HCT116 (cell line): ENCODE data around the gene PIK3R2. TPM values are rescaled to one million over a fixed set of nuclear protein-coding genes. Genes with fewer than 3 reads are reported as not detected.

Experiments
- ATAC-seq: fragments of 200-7000 bp; cut with Tn5 transposase; 2 replicates; pipeline ENCODE4 v1.9.1; 2020; ENCODE audit warnings: mild to moderate bottlenecking, moderate library complexity
- BruUV-seq: library from RNA; stranded (reverse); fragments of 400-500 nt; replicated peaks from 2 replicates; lab custom pipeline; 2021; lab: Mats Ljungman, UMichigan
- CTCF ChIA-PET: fragments of 300-600 bp; sonication (Branson Sonifier 250); formaldehyde crosslinking; loops from one replicate; lab custom pipeline; 2021; ENCODE audit warnings: antibody characterized with exemption; lab: Charles Lee
- POLR2A ChIA-PET: fragments of 300-600, 350-600 bp; sonication (Branson Sonifier 250); formaldehyde crosslinking; loops from one replicate; lab custom pipeline; 2021; ENCODE audit warnings: antibody characterized with exemption; lab: Charles Lee
- RAD21 ChIA-PET, 2 experiments: fragments of 300-600 bp; sonication (Branson Sonifier 250); formaldehyde crosslinking; loops; one replicate each; lab custom pipeline; 2023; ENCODE audit warnings: low total read pairs in 2 of 2; ENCODE audit not compliant: uncharacterized antibody in 2 of 2, unreplicated experiment in 2 of 2, low non-redundant PET in 1 of 2; lab: Charles Lee
- DNase-seq: peaks from one replicate; pipeline ENCODE4 v3.0.0-alpha.2; 2010; ENCODE audit warnings: low read depth, low spot score
- H2AFZ ChIP-seq: fragments of 200-600 bp; shearing (Covaris generic), sonication (generic); 2 replicates; pipeline ENCODE4 v1.6.1; 2017; ENCODE audit warnings: low read depth, mixed run types, mixed read lengths, antibody characterized with exemption, low read length; ENCODE audit not compliant: poor library complexity, severe bottlenecking
- H3K27ac ChIP-seq: 2 replicates; pipeline ENCODE4 v1.5.1; 2012; ENCODE audit warnings: low read depth, low read length
- H3K27me3 ChIP-seq: fragments of 200-600 bp; sonication (generic); 2 replicates; pipeline ENCODE4 v1.6.1; 2016; ENCODE audit warnings: mixed run types, low read length, mixed read lengths; ENCODE audit not compliant: insufficient read depth
- H3K36me3 ChIP-seq, 2 experiments: fragments of 200-500 bp in 1 of 2; fragments of 200-600 bp in 1 of 2; sonication (Bioruptor generic) in 1 of 2; sonication (generic) in 1 of 2; 2 replicates each; pipeline versions ENCODE4 v1.5.1 to v1.6.1; 2014 to 2016; ENCODE audit warnings: low read length in 2 of 2, inconsistent platforms in 1 of 2, mixed read lengths in 1 of 2, mixed run types in 1 of 2; ENCODE audit not compliant: insufficient read depth in 2 of 2, control insufficient read depth in 1 of 2
- H3K4me1 ChIP-seq, 2 experiments: fragments of 200-600 bp in 1 of 2; sonication (generic) in 1 of 2; 2 replicates each; pipeline versions ENCODE4 v1.5.1 to v1.6.1; 2012 to 2017; ENCODE audit warnings: low read length in 2 of 2, inconsistent platforms in 1 of 2, mild to moderate bottlenecking in 1 of 2, mixed read lengths in 1 of 2, mixed run types in 1 of 2, moderate library complexity in 1 of 2; ENCODE audit not compliant: insufficient read depth in 2 of 2, control insufficient read depth in 1 of 2
- H3K4me2 ChIP-seq: fragments of 200-600 bp; sonication (generic); 2 replicates; pipeline ENCODE4 v1.6.1; 2017; ENCODE audit warnings: mixed run types, low read length, mixed read lengths
- H3K4me3 ChIP-seq, 2 experiments: fragments of 200-600 bp in 1 of 2; sonication (generic) in 1 of 2; replicated peaks in 1 of 2; 2 replicates each; pipeline ENCODE4 v1.5.1; 2011 to 2016; ENCODE audit warnings: low read length in 2 of 2, control low read depth in 1 of 2, low read depth in 1 of 2, mild to moderate bottlenecking in 1 of 2, mixed read lengths in 1 of 2, mixed run types in 1 of 2
- H3K79me2 ChIP-seq: fragments of 200-600 bp; sonication (generic); 2 replicates; pipeline ENCODE4 v1.6.1; 2017; ENCODE audit warnings: mild to moderate bottlenecking, mixed run types, low read length, moderate library complexity, mixed read lengths; ENCODE audit not compliant: insufficient read depth
- H3K9ac ChIP-seq: fragments of 200-600 bp; sonication (generic); 2 replicates; pipeline ENCODE4 v1.6.1; 2016; ENCODE audit warnings: low read length, mixed read lengths
- H3K9me2 ChIP-seq: fragments of 200-600 bp; sonication (generic), shearing (Covaris generic); 2 replicates; pipeline ENCODE4 v1.6.1; 2017; ENCODE audit warnings: mixed run types, mild to moderate bottlenecking, moderate library complexity; ENCODE audit not compliant: insufficient read depth
- H3K9me3 ChIP-seq, 2 experiments: fragments of 200-500 bp in 1 of 2; fragments of 200-600 bp in 1 of 2; sonication (Bioruptor generic) in 1 of 2; sonication (generic) in 1 of 2; 2 replicates each; pipeline ENCODE4 v1.6.1; 2014 to 2017; ENCODE audit warnings: low read length in 2 of 2, mixed read lengths in 2 of 2, inconsistent platforms in 1 of 2, low read depth in 1 of 2, mild to moderate bottlenecking in 1 of 2, mixed run types in 1 of 2, moderate library complexity in 1 of 2; ENCODE audit not compliant: control insufficient read depth in 1 of 2, insufficient read depth in 1 of 2
- H4K20me1 ChIP-seq: fragments of 200-600 bp; sonication (generic), shearing (Covaris generic); 2 replicates; pipeline ENCODE4 v1.6.1; 2017; ENCODE audit warnings: mixed run types, mild to moderate bottlenecking, moderate library complexity; ENCODE audit not compliant: insufficient read depth
- ATF3 ChIP-seq: IDR thresholded peaks from 2 replicates; pipeline ENCODE4 v1.6.1; 2012
- CBX3 ChIP-seq: IDR thresholded peaks from 2 replicates; pipeline ENCODE4 v1.6.1; 2012; ENCODE audit warnings: low read depth
- CEBPB ChIP-seq: IDR thresholded peaks from 2 replicates; pipeline ENCODE4 v1.6.1; 2012; ENCODE audit warnings: low read depth
- CTCF ChIP-seq, 3 experiments: fragments of 200-600 bp in 1 of 3; sonication (generic) in 1 of 3; IDR thresholded peaks in 2 of 3; conservative IDR thresholded peaks in 1 of 3; 2 replicates each; pipeline ENCODE4 v1.5.1; 2012 to 2017; ENCODE audit warnings: low read depth in 2 of 3, low read length in 2 of 3, antibody characterized with exemption in 1 of 3, borderline replicate concordance in 1 of 3, control low read depth in 1 of 3, mild to moderate bottlenecking in 1 of 3, mixed read lengths in 1 of 3, mixed run types in 1 of 3, moderate library complexity in 1 of 3; ENCODE audit not compliant: insufficient read depth in 1 of 3
- EGR1 ChIP-seq: IDR thresholded peaks from 2 replicates; pipeline ENCODE4 v1.6.1; 2012; ENCODE audit warnings: low read depth
- EZH2phosphoT487 ChIP-seq: fragments of 200-600 bp; IDR thresholded peaks from 2 replicates; pipeline ENCODE4 v1.6.1; 2018; ENCODE audit warnings: antibody characterized with exemption, borderline replicate concordance
- FOSL1 ChIP-seq: IDR thresholded peaks from 2 replicates; pipeline ENCODE4 v1.6.1; 2012; ENCODE audit warnings: low read depth
- POLR2AphosphoS5 ChIP-seq: IDR thresholded peaks from 2 replicates; pipeline ENCODE4 v1.6.1; 2011; ENCODE audit warnings: mild to moderate bottlenecking, low read depth, low read length, moderate library complexity
- RAD21 ChIP-seq: IDR thresholded peaks from 2 replicates; pipeline ENCODE4 v1.6.1; 2012; ENCODE audit warnings: low read depth, mild to moderate bottlenecking
- SP1 ChIP-seq: IDR thresholded peaks from 2 replicates; pipeline ENCODE4 v1.6.1; 2012; ENCODE audit warnings: low read depth
- SRF ChIP-seq: IDR thresholded peaks from 2 replicates; pipeline ENCODE4 v1.6.1; 2012; ENCODE audit warnings: low read depth
- TCF7L2 ChIP-seq: IDR thresholded peaks from 2 replicates; pipeline ENCODE4 v1.7.0; 2011; ENCODE audit warnings: borderline replicate concordance, inconsistent platforms; ENCODE audit not compliant: insufficient read depth, insufficient read length; ENCODE audit errors: extremely low read depth
- ZNF274 ChIP-seq: fragments of 200-500 bp; sonication (Bioruptor generic); IDR thresholded peaks from 2 replicates; pipeline ENCODE4 v1.6.1; 2014; ENCODE audit warnings: mild to moderate bottlenecking, low read depth, low read length, inconsistent platforms
- intact Hi-C: fragments of 100-400 bp; cut with micrococcal nuclease; formaldehyde crosslinking; loops from 2 replicates; pipeline ENCODE4 v1.10.0; 2022
- total RNA-seq: library from RNA; stranded (reverse); gene quantifications from one replicate; pipeline ENCODE4 v1.2.1, GENCODE V29; 2021; ENCODE audit not compliant: unreplicated experiment
- TF ChIP-seq, protein P1 (sequence below): IDR thresholded peaks from 2 replicates; pipeline ENCODE4 v1.6.1; 2011; ENCODE audit warnings: mild to moderate bottlenecking, low read length, moderate library complexity; ENCODE audit not compliant: insufficient replicate concordance; ENCODE audit errors: extremely low read depth

The PIK3R2 gene
- total RNA-seq, 1 experiment from 2014 or later = 53.4 TPM

DNA sequence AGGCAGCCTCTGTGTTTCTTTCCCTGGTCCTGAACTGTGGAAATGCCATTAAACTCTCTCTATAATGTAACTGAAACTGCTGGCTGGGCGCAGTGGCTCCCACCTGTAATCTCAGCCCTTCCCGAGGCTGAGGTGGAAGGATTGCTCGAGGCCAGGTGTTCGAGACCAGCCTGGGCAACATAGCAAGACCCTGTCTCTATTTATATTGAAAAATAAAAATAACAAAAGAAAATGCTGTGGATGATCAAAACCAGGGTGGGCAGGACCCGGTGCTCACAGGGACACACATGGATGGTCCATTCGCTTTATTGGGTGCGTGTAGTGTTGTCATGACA lies 43.5 kb downstream of the PIK3R2 start:
- Histone ChIP-seq H2AFZ (no peak overlapping the region), H3K27ac (peak overlapping the region; percentile 1; the same call in 1 of the 2 replicates), H3K27me3 (no peaks in the 10 kb centered on the region), H3K36me3 (peaks cover 10 to 16% of the 10 kb centered on the region in 2 experiments; a peak in 3 of 4 replicates), H3K9ac (no peak overlapping the region), H3K4me2 (no peak overlapping the region), H3K4me3 (no peak overlapping the region), H3K79me2 (peaks cover 10% of the 10 kb centered on the region; the same call in 1 of the 2 replicates), H3K9me2 (no peaks in the 10 kb centered on the region), H3K9me3 (no peaks in the 10 kb centered on the region)
- ATAC-seq = no peak
- ChIA-PET POLR2A (no interaction called here), RAD21 (no interaction called here)
- BruUV-seq = no TSS peak
- intact Hi-C loops = no loop called here
- TF ChIP-seq SP1 (no peak), CEBPB (no peak), EGR1 (no peak), EZH2phosphoT487 (no peak), TCF7L2 (no peak), FOSL1 (no peak)
- TF ChIP-seq, protein P1, sequence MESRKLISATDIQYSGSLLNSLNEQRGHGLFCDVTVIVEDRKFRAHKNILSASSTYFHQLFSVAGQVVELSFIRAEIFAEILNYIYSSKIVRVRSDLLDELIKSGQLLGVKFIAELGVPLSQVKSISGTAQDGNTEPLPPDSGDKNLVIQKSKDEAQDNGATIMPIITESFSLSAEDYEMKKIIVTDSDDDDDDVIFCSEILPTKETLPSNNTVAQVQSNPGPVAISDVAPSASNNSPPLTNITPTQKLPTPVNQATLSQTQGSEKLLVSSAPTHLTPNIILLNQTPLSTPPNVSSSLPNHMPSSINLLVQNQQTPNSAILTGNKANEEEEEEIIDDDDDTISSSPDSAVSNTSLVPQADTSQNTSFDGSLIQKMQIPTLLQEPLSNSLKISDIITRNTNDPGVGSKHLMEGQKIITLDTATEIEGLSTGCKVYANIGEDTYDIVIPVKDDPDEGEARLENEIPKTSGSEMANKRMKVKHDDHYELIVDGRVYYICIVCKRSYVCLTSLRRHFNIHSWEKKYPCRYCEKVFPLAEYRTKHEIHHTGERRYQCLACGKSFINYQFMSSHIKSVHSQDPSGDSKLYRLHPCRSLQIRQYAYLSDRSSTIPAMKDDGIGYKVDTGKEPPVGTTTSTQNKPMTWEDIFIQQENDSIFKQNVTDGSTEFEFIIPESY = no peak
- TF ChIP-seq, all 23 proteins: peak for 0
- H3K4me1 ChIP-seq = peaks cover 9 to 25% of the 10 kb centered on the region in 2 experiments
- no peak for DNase-seq
- no peaks in the 10 kb centered on the region; the same call in 1 of the 2 replicates for H4K20me1 ChIP-seq
- CTCF ChIA-PET = no interaction called here

DNA sequence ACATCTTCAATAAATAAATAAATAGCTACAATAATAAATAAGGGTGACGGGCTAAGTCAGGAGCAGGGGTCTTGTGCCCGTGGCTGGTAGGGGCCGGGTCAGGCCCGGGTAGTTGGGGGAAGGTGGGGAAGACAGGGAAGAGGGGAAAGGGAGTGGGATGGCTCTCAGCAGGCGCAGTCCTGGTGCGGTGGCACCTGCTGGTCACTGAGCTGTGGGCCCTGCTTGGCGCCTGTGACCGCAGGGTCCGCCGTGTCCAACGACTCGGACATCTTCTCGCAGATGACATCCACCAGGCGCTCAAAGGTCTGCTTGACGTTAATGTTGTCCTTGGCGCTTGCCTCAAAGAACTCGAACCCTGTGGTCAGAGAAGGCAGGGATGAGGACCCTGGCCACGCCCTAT lies 44.3 kb downstream of the PIK3R2 start:
- intact Hi-C loops = no loop called here
- Histone ChIP-seq H4K20me1 (no peaks in the 10 kb centered on the region; the same call in 1 of the 2 replicates), H3K9me3 (no peaks in the 10 kb centered on the region), H3K4me3 (no peak overlapping the region), H3K27ac (no peak overlapping the region), H3K9ac (no peak overlapping the region), H3K4me2 (no peak overlapping the region), H3K36me3 (peaks cover 12 to 22% of the 10 kb centered on the region in 2 experiments; a peak in 3 of 4 replicates), H3K9me2 (no peaks in the 10 kb centered on the region), H2AFZ (no peak overlapping the region), H3K79me2 (peaks cover 15% of the 10 kb centered on the region; the same call in 1 of the 2 replicates), H3K4me1 (peaks cover 6 to 17% of the 10 kb centered on the region in 2 experiments), H3K27me3 (no peaks in the 10 kb centered on the region)
- CTCF ChIA-PET = no interaction called here
- POLR2A ChIA-PET = no interaction called here
- ATAC-seq = no peak
- BruUV-seq = no TSS peak
- RAD21 ChIA-PET = no interaction called here
- DNase-seq = no peak
- no peak for TF ChIP-seq ATF3
- TF ChIP-seq TCF7L2 = no peak
- no peak for TF ChIP-seq RAD21
- TF ChIP-seq CBX3 = no peak
- TF ChIP-seq FOSL1 = no peak
- TF ChIP-seq CTCF (IDR thresholded peaks at IDR 0.05 in 2 of 3, conservative IDR thresholded peaks at IDR 0.05 in 1 of 3; ENCODE audit: borderline replicate concordance in 1 of 3, insufficient read depth in 1 of 3, low read depth in 2 of 3, low read length in 2 of 3) = no peak
- TF ChIP-seq SRF = no peak
- no peak for TF ChIP-seq POLR2AphosphoS5
- TF ChIP-seq ZNF274 = no peak
